Peyer's patch (tissue), 4 donors: Measurements from ENCODE around the gene MRPL49.
A peak's percentile ranks its signal among the peaks of the same experiment; 100 is the strongest.

Source experiments
- CTCF ChIP-seq, 6 experiments: fragments of 450-650 bp in 4 of 6; fragments of 200-600 bp in 2 of 6; sonication (generic) in 1 of 6; IDR thresholded peaks; one replicate each; pipeline ENCODE4 v1.5.1; 2017 to 2019; ENCODE audit warnings: antibody characterized with exemption in 6 of 6, mild to moderate bottlenecking in 3 of 6, moderate library complexity in 1 of 6
- POLR2A ChIP-seq, 2 donors: fragments of 450-650 bp; IDR thresholded peaks; one replicate each; pipeline ENCODE4 v1.5.1; 2017; ENCODE audit warnings: antibody characterized with exemption in 2 of 2, mild to moderate bottlenecking in 2 of 2, moderate library complexity in 2 of 2

GRCh38 chr11:65077451-65077850 is 44.7 kb upstream of the MRPL49 start:
- TF ChIP-seq CTCF (IDR thresholded peaks at IDR 0.05) (peak in 1 of 6 experiments; percentile 4), POLR2A (IDR thresholded peaks at IDR 0.05) (no peak)
